ENCODE results near the gene KRTAP5-7.

The KRTAP5-7 gene

GRCh38 chr11:71489311-71490043 lies 37.6 kb upstream of the KRTAP5-7 start:
- ChIA-PET CTCF (no interaction called here), POLR2A (no interaction called here)
- H3K4me3 ChIP-seq (ENCODE audit: low read depth, low read length): no peak overlapping the region
- TF ChIP-seq CTCF (IDR thresholded peaks at IDR 0.05; ENCODE audit: insufficient read depth, low read length, missing control alignments): no peak
- no peak for DNase-seq (ENCODE audit: low read depth, low spot score)

GRCh38 chr11:71490044-71490730 lies 36.9 kb upstream of the KRTAP5-7 start:
- no peak for TF ChIP-seq CTCF (IDR thresholded peaks at IDR 0.05; ENCODE audit: insufficient read depth, low read length, missing control alignments)
- POLR2A ChIA-PET: interaction anchor here (0.6 kb wide), 1 partner anchor 53 kb away, joined by 3 read pairs; no protein-coding TSS in a partner anchor
- H3K4me3 ChIP-seq (ENCODE audit: low read depth, low read length): no peak overlapping the region
- no peak for DNase-seq (ENCODE audit: low read depth, low spot score)
- CTCF ChIA-PET: no interaction called here

- TF ChIP-seq CTCF (IDR thresholded peaks at IDR 0.05; ENCODE audit: insufficient read depth, low read length, missing control alignments): no peak
- DNase-seq (ENCODE audit: low read depth, low spot score): no peak
- POLR2A ChIA-PET: interaction anchor here (0.6 kb wide), 1 partner anchor 52 kb away, joined by 3 read pairs; no protein-coding TSS in a partner anchor
- CTCF ChIA-PET: no interaction called here
- H3K4me3 ChIP-seq (ENCODE audit: low read depth, low read length): no peak overlapping the region
These were observed 36.2 kb upstream of the KRTAP5-7 start for GRCh38 chr11:71490731-71491390.

GRCh38 chr11:71491531-71491930 lies 35.5 kb upstream of the KRTAP5-7 start:
- no peak for DNase-seq (ENCODE audit: low read depth, low spot score)
- POLR2A ChIA-PET: no interaction called here
- CTCF ChIA-PET: no interaction called here
- no peak overlapping the region for H3K4me3 ChIP-seq (ENCODE audit: low read depth, low read length)
- TF ChIP-seq CTCF (IDR thresholded peaks at IDR 0.05; ENCODE audit: insufficient read depth, low read length, missing control alignments): no peak

GRCh38 chr11:71491940-71492339 lies 35.1 kb upstream of the KRTAP5-7 start:
- no peak for TF ChIP-seq CTCF (IDR thresholded peaks at IDR 0.05; ENCODE audit: insufficient read depth, low read length, missing control alignments)
- no peak overlapping the region for H3K4me3 ChIP-seq (ENCODE audit: low read depth, low read length)
- no peak for DNase-seq (ENCODE audit: low read depth, low spot score)
- CTCF ChIA-PET: no interaction called here
- POLR2A ChIA-PET: no interaction called here
